ENCODE results near the gene PTGES3L. TPM values are rescaled to one million over a fixed set of nuclear protein-coding genes. Genes with fewer than 3 reads are reported as not detected.

Gene PTGES3L
- polyA plus RNA-seq = 3.4 TPM
- long read RNA-seq, donor 1, partial matches to known transcripts = 0 of 1 reads
- long read RNA-seq, donor 1, other reads (novel, unspliced or antisense) = 0 of 1 reads
- long read RNA-seq, donor 2 = 0 reads
- long read RNA-seq, donor 3 = 0 reads
- long read RNA-seq, donor 4 = 0 reads
- long read RNA-seq, donor 5 = 0 reads
- long read RNA-seq, donor 6, partial matches to known transcripts = 0 of 1 reads
- long read RNA-seq, donor 6, other reads (novel, unspliced or antisense) = 0 of 1 reads
- long read RNA-seq, donor 7 = 0 reads
- long read RNA-seq, donor 8, partial matches to known transcripts = 10 of 10 reads
- long read RNA-seq, donor 8, other reads (novel, unspliced or antisense) = 0 of 10 reads
- long read RNA-seq, donor 9 = 0 reads
- long read RNA-seq, donor 10, partial matches to known transcripts = 0 of 1 reads
- long read RNA-seq, donor 10, other reads (novel, unspliced or antisense) = 0 of 1 reads
- long read RNA-seq, donor 11, partial matches to known transcripts = 0 of 2 reads
- long read RNA-seq, donor 11, other reads (novel, unspliced or antisense) = 0 of 2 reads

GRCh38 chr17:42979511-42980273, at the start of gene PTGES3L:
PTGES3L (minus strand) TSS chr17:42980080; CDS start chr17:42980053, 27 bp downstream.
- DNase-seq = peak; percentile 36 to 73
- peaks cover 13% of the 10 kb centered on the region for H3K4me1 ChIP-seq (ENCODE audit: control insufficient read depth, insufficient read depth, low read length)
- peak within 1 kb of the TSS; percentile 85 for H3K27ac ChIP-seq (ENCODE audit: low read length)
- H3K36me3 ChIP-seq (ENCODE audit: control insufficient read depth, insufficient read depth, low read length) = no peaks in the 10 kb centered on the region
- WGBS (ENCODE audit: insufficient coverage, low lambda C conversion rate) = no CpG with 5 or more reads among the region's 21 CpGs
- no peaks in the 10 kb centered on the region for H3K27me3 ChIP-seq (ENCODE audit: control insufficient read depth, insufficient read depth, low read length)
- peak within 1 kb of the TSS; percentile 91 for H3K4me3 ChIP-seq (ENCODE audit: low read length)
- no peaks in the 10 kb centered on the region for H3K9me3 ChIP-seq (ENCODE audit: control insufficient read depth, low read depth, low read length)

- DNase-seq = no peak
- no peak overlapping the region for H3K4me3 ChIP-seq (ENCODE audit: low read length)
- WGBS (ENCODE audit: insufficient coverage, low lambda C conversion rate) = no CpG with 5 or more reads among the region's 17 CpGs
- H3K4me1 ChIP-seq (ENCODE audit: control insufficient read depth, insufficient read depth, low read length) = peaks cover 6% of the 10 kb centered on the region
- H3K9me3 ChIP-seq (ENCODE audit: control insufficient read depth, low read depth, low read length) = no peaks in the 10 kb centered on the region
- H3K27me3 ChIP-seq (ENCODE audit: control insufficient read depth, insufficient read depth, low read length) = no peaks in the 10 kb centered on the region
- H3K36me3 ChIP-seq (ENCODE audit: control insufficient read depth, insufficient read depth, low read length) = no peaks in the 10 kb centered on the region
- H3K27ac ChIP-seq (ENCODE audit: low read length) = no peak overlapping the region
These were observed 48.5 kb upstream of the PTGES3L start for GRCh38 chr17:43028221-43028861.

- no peak for DNase-seq
- no CpG with 5 or more reads among the region's 9 CpGs for WGBS (ENCODE audit: insufficient coverage, low lambda C conversion rate)
- Histone ChIP-seq H3K9me3 (ENCODE audit: control insufficient read depth, low read depth, low read length) (no peaks in the 10 kb centered on the region), H3K36me3 (ENCODE audit: control insufficient read depth, insufficient read depth, low read length) (no peaks in the 10 kb centered on the region), H3K27ac (ENCODE audit: low read length) (no peak overlapping the region), H3K27me3 (ENCODE audit: control insufficient read depth, insufficient read depth, low read length) (no peaks in the 10 kb centered on the region), H3K4me3 (ENCODE audit: low read length) (no peak overlapping the region), H3K4me1 (ENCODE audit: control insufficient read depth, insufficient read depth, low read length) (peaks cover 8% of the 10 kb centered on the region)
These were observed 47.5 kb upstream of the PTGES3L start for GRCh38 chr17:43027091-43028032.

GRCh38 chr17:43026595-43026994, 46.7 kb upstream of the PTGES3L start:
- no peaks in the 10 kb centered on the region for H3K9me3 ChIP-seq (ENCODE audit: control insufficient read depth, low read depth, low read length)
- no peaks in the 10 kb centered on the region for H3K36me3 ChIP-seq (ENCODE audit: control insufficient read depth, insufficient read depth, low read length)
- H3K4me3 ChIP-seq (ENCODE audit: low read length) = no peak overlapping the region
- no peak for DNase-seq
- peaks cover 9% of the 10 kb centered on the region for H3K4me1 ChIP-seq (ENCODE audit: control insufficient read depth, insufficient read depth, low read length)
- H3K27me3 ChIP-seq (ENCODE audit: control insufficient read depth, insufficient read depth, low read length) = no peaks in the 10 kb centered on the region
- WGBS (ENCODE audit: insufficient coverage, low lambda C conversion rate) = no CpG with 5 or more reads among the region's 5 CpGs
- H3K27ac ChIP-seq (ENCODE audit: low read length) = no peak overlapping the region

GRCh38 chr17:43025766-43026537, 46.1 kb upstream of the PTGES3L start:
- DNase-seq = no peak
- H3K27me3 ChIP-seq (ENCODE audit: control insufficient read depth, insufficient read depth, low read length) = no peaks in the 10 kb centered on the region
- no peaks in the 10 kb centered on the region for H3K36me3 ChIP-seq (ENCODE audit: control insufficient read depth, insufficient read depth, low read length)
- no peak overlapping the region for H3K4me3 ChIP-seq (ENCODE audit: low read length)
- no peaks in the 10 kb centered on the region for H3K9me3 ChIP-seq (ENCODE audit: control insufficient read depth, low read depth, low read length)
- no CpG with 5 or more reads among the region's 16 CpGs for WGBS (ENCODE audit: insufficient coverage, low lambda C conversion rate)
- H3K4me1 ChIP-seq (ENCODE audit: control insufficient read depth, insufficient read depth, low read length) = peaks cover 9% of the 10 kb centered on the region
- no peak overlapping the region for H3K27ac ChIP-seq (ENCODE audit: low read length)

- H3K4me3 ChIP-seq (ENCODE audit: low read length) = peak overlapping the region; percentile 39
- H3K27ac ChIP-seq (ENCODE audit: low read length) = no peak overlapping the region
- no peak for DNase-seq
- no peaks in the 10 kb centered on the region for H3K9me3 ChIP-seq (ENCODE audit: control insufficient read depth, low read depth, low read length)
- peaks cover 11% of the 10 kb centered on the region for H3K4me1 ChIP-seq (ENCODE audit: control insufficient read depth, insufficient read depth, low read length)
- H3K36me3 ChIP-seq (ENCODE audit: control insufficient read depth, insufficient read depth, low read length) = no peaks in the 10 kb centered on the region
- no peaks in the 10 kb centered on the region for H3K27me3 ChIP-seq (ENCODE audit: control insufficient read depth, insufficient read depth, low read length)
- WGBS (ENCODE audit: insufficient coverage, low lambda C conversion rate) = 0% methylated on average over 1 of the region's 27 CpGs
These were observed 45.4 kb upstream of the PTGES3L start for GRCh38 chr17:43025290-43025657.

GRCh38 chr17:43024407-43025289, 44.8 kb upstream of the PTGES3L start, which contains the start of gene RND2:
RND2 (plus strand) TSS chr17:43025231; CDS start chr17:43025348, 117 bp downstream.
- WGBS (ENCODE audit: insufficient coverage, low lambda C conversion rate) = no CpG with 5 or more reads among the region's 61 CpGs
- H3K27ac ChIP-seq (ENCODE audit: low read length) = peak within 1 kb of the TSS; percentile 58
- DNase-seq = peak; percentile 88

GRCh38 chr17:43021741-43022512, 42.0 kb upstream of the PTGES3L start, which contains the start of gene VAT1:
VAT1 (minus strand) TSS chr17:43022385; CDS start chr17:43022322, 63 bp downstream.
- no peaks in the 10 kb centered on the region for H3K27me3 ChIP-seq (ENCODE audit: control insufficient read depth, insufficient read depth, low read length)
- peak; percentile 81 to 87 for DNase-seq
- H3K4me1 ChIP-seq (ENCODE audit: control insufficient read depth, insufficient read depth, low read length) = peaks cover 31% of the 10 kb centered on the region
- WGBS (ENCODE audit: insufficient coverage, low lambda C conversion rate) = no CpG with 5 or more reads among the region's 80 CpGs
- no peaks in the 10 kb centered on the region for H3K9me3 ChIP-seq (ENCODE audit: control insufficient read depth, low read depth, low read length)
- H3K27ac ChIP-seq (ENCODE audit: low read length) = peak within 1 kb of the TSS; percentile 89
- peak within 1 kb of the TSS; percentile 98 for H3K4me3 ChIP-seq (ENCODE audit: low read length)
- peaks cover 16% of the 10 kb centered on the region for H3K36me3 ChIP-seq (ENCODE audit: control insufficient read depth, insufficient read depth, low read length)

More at GRCh38 chr17:43024407-43025289, 44.8 kb upstream of the PTGES3L start, which contains the start of gene RND2:
- no peaks in the 10 kb centered on the region for H3K27me3 ChIP-seq (ENCODE audit: control insufficient read depth, insufficient read depth, low read length)
- H3K4me1 ChIP-seq (ENCODE audit: control insufficient read depth, insufficient read depth, low read length) = peaks cover 17% of the 10 kb centered on the region
- no peaks in the 10 kb centered on the region for H3K36me3 ChIP-seq (ENCODE audit: control insufficient read depth, insufficient read depth, low read length)
- H3K4me3 ChIP-seq (ENCODE audit: low read length) = peak within 1 kb of the TSS; percentile 66
- no peaks in the 10 kb centered on the region for H3K9me3 ChIP-seq (ENCODE audit: control insufficient read depth, low read depth, low read length)

Measured in large intestine (tissue), 12 donors.